ENCODE data around the gene CAMK1D.

Gene CAMK1D

GRCh38 chr10:12757351-12757750 is 408.0 kb downstream of the CAMK1D start:
- no peak for TF ChIP-seq CTCF (IDR thresholded peaks at IDR 0.05; ENCODE audit: low read depth, low read length, missing control alignments)
- in situ Hi-C loops (cut with HindIII; ENCODE audit: low sequenced_read_pairs), result no loop called here
- H3K4me3 ChIP-seq (ENCODE audit: low read depth, low read length), result no peak overlapping the region
- DNase-seq (ENCODE audit: low read depth), result no peak

GRCh38 chr10:12758271-12758670 is 408.9 kb downstream of the CAMK1D start:
- no peak for TF ChIP-seq CTCF (IDR thresholded peaks at IDR 0.05; ENCODE audit: low read depth, low read length, missing control alignments)
- no peak for DNase-seq (ENCODE audit: low read depth)
- in situ Hi-C loops (cut with HindIII; ENCODE audit: low sequenced_read_pairs), result no loop called here
- H3K4me3 ChIP-seq (ENCODE audit: low read depth, low read length), result no peak overlapping the region

GRCh38 chr10:12766223-12766622 is 416.9 kb downstream of the CAMK1D start:
- in situ Hi-C loops (cut with HindIII; ENCODE audit: low sequenced_read_pairs), result no loop called here
- no peak for TF ChIP-seq CTCF (IDR thresholded peaks at IDR 0.05; ENCODE audit: low read depth, low read length, missing control alignments)
- no peak for DNase-seq (ENCODE audit: low read depth)
- H3K4me3 ChIP-seq (ENCODE audit: low read depth, low read length), result no peak overlapping the region

- DNase-seq (ENCODE audit: low read depth), result peak; percentile 69
- in situ Hi-C loops (cut with HindIII; ENCODE audit: low sequenced_read_pairs), result no loop called here
- H3K4me3 ChIP-seq (ENCODE audit: low read depth, low read length), result no peak overlapping the region
- TF ChIP-seq CTCF (IDR thresholded peaks at IDR 0.05; ENCODE audit: low read depth, low read length, missing control alignments), result no peak
Measured at GRCh38 chr10:12768156-12769100, 419.1 kb downstream of the CAMK1D start.

- TF ChIP-seq CTCF (IDR thresholded peaks at IDR 0.05; ENCODE audit: low read depth, low read length, missing control alignments), result no peak
- DNase-seq (ENCODE audit: low read depth), result no peak
- no peak overlapping the region for H3K4me3 ChIP-seq (ENCODE audit: low read depth, low read length)
- in situ Hi-C loops (cut with HindIII; ENCODE audit: low sequenced_read_pairs), result no loop called here
Measured at GRCh38 chr10:12769323-12770044, 420.1 kb downstream of the CAMK1D start.

GRCh38 chr10:12771981-12772760 is 422.8 kb downstream of the CAMK1D start:
- no peak for DNase-seq (ENCODE audit: low read depth)
- no peak overlapping the region for H3K4me3 ChIP-seq (ENCODE audit: low read depth, low read length)
- TF ChIP-seq CTCF (IDR thresholded peaks at IDR 0.05; ENCODE audit: low read depth, low read length, missing control alignments), result no peak
- in situ Hi-C loops (cut with HindIII; ENCODE audit: low sequenced_read_pairs), result no loop called here

Data from astrocyte of the cerebellum (primary cell).